Measurements from ENCODE around the gene SLC7A10. TPM values are rescaled to one million over a fixed set of nuclear protein-coding genes. Genes with fewer than 3 reads are reported as not detected.

Gene SLC7A10
- total and polyA plus RNA-seq, 5 donors from 2014 or later, result 0.15 to 0.19 TPM; not detected in 3

DNA sequence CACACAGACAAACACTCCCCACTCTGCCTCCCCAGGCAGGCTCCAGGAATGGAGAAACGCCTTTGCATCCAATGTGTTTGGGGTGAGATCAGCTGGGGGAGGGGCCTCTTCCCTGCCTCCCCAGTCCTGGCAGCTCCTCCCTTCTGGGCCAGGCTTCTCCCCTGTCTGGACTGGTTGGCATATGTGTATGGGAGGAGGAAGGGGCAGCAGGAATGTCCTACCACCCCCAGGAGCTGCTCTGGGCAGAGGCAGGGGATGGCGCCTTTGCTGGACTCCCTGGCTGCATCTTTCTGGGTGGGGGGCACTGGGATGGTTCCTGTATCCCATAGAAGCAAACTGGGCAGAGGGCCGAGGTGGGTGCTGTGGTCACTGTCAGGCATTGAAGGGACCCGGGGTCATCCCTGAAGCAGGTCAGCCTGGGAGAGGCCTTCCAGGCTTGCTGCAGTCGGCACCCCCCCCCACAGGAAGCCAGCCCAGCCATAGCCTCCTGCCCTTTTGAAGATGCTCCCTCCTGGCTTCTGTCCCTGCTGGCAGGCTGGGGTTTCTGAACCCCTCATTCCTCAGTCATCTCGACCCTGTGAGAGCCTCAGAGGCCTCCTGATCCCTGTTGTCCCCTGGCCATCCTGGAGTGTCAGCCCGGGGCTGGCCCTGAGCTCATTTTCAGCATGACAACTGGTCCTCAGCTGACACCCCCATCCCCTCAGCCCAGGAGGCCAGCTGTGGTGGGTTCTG, 21.2 kb upstream of the SLC7A10 start:
- no peak for DNase-seq

DNA sequence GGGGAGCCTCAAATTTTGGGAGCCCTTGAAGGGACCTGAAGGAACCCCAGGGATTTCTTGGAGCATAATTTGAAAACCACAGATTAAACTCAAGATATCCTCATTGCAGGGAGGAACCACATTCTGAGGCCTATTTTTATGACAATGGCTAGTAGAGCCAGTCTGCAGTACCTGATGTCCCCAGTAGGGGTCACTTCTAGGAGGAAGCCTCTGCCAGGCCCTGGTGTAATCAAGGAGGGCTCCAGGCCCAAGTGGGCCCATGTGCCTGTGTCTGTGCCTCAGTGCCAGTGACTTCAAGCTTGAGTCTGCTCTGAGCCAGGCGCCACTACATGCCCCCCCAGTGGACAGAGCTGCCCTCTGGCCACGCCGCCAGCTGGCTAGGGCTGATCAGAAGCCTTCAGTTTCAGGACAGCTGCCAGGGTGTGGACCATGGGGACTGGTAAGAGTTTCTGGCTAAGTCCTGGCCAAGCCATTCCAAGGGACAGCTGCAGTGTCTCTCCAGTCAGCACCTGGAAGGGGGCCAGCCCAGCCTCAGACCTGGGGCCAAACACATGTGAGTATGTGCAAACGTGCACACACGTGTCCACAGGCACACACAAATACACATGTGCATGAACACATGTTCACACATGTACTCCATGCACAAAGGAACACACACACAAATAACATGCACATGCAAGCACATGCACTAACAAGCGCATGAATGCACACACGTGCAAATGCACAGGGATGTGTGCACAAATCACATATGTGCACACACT, 20.5 kb upstream of the SLC7A10 start:
- Histone ChIP-seq H3K36me3 (ENCODE audit: control insufficient read depth, insufficient read depth, low read length) (no peaks in the 10 kb centered on the region), H3K27me3 (ENCODE audit: control insufficient read depth, insufficient read depth, low read length) (no peaks in the 10 kb centered on the region), H3K27ac (ENCODE audit: insufficient read depth, low read length, poor library complexity, severe bottlenecking) (no peak overlapping the region), H3K4me3 (ENCODE audit: low read depth, low read length) (no peak overlapping the region), H3K4me1 (ENCODE audit: control insufficient read depth, insufficient read depth, low read length, poor library complexity, severe bottlenecking) (peaks cover 7% of the 10 kb centered on the region), H3K9me3 (ENCODE audit: control insufficient read depth in 2 of 2, low read length in 2 of 2) (peaks cover 0 to 7% of the 10 kb centered on the region in 2 experiments)
- H3K9me3 Mint-ChIP-seq, result peaks cover 0 to 3% (median 0%) of the 10 kb centered on the region in 7 donors
- peaks cover 0 to 3% (median 1%) of the 10 kb centered on the region in 4 donors for H3K4me1 Mint-ChIP-seq
- no peak for ATAC-seq (ENCODE audit: low read depth in 2 of 2)
- no peak overlapping the region for H3K27ac Mint-ChIP-seq
- H3K4me3 Mint-ChIP-seq, result no peak overlapping the region
- H3K36me3 Mint-ChIP-seq, result no peaks in the 10 kb centered on the region
- H3K27me3 Mint-ChIP-seq, result no peaks in the 10 kb centered on the region
- DNase-seq, result no peak

More for the DNA sequence above, 21.2 kb upstream of the SLC7A10 start:
- H3K4me1 Mint-ChIP-seq, result peaks cover 0 to 3% (median 1%) of the 10 kb centered on the region in 4 donors
- Histone ChIP-seq H3K4me1 (ENCODE audit: control insufficient read depth, insufficient read depth, low read length, poor library complexity, severe bottlenecking) (peaks cover under 1% of the 10 kb centered on the region), H3K4me3 (ENCODE audit: low read depth, low read length) (no peak overlapping the region), H3K27me3 (ENCODE audit: control insufficient read depth, insufficient read depth, low read length) (no peaks in the 10 kb centered on the region), H3K27ac (ENCODE audit: insufficient read depth, low read length, poor library complexity, severe bottlenecking) (no peak overlapping the region), H3K36me3 (ENCODE audit: control insufficient read depth, insufficient read depth, low read length) (no peaks in the 10 kb centered on the region), H3K9me3 (ENCODE audit: control insufficient read depth in 2 of 2, low read length in 2 of 2) (peaks cover 0 to 7% of the 10 kb centered on the region in 2 experiments)
- no peaks in the 10 kb centered on the region for H3K27me3 Mint-ChIP-seq
- H3K36me3 Mint-ChIP-seq, result no peaks in the 10 kb centered on the region
- no peak overlapping the region for H3K4me3 Mint-ChIP-seq
- no peak for ATAC-seq (ENCODE audit: low read depth in 2 of 2)
- no peak overlapping the region for H3K27ac Mint-ChIP-seq
- peaks cover 0 to 3% (median 0%) of the 10 kb centered on the region in 7 donors for H3K9me3 Mint-ChIP-seq

DNA sequence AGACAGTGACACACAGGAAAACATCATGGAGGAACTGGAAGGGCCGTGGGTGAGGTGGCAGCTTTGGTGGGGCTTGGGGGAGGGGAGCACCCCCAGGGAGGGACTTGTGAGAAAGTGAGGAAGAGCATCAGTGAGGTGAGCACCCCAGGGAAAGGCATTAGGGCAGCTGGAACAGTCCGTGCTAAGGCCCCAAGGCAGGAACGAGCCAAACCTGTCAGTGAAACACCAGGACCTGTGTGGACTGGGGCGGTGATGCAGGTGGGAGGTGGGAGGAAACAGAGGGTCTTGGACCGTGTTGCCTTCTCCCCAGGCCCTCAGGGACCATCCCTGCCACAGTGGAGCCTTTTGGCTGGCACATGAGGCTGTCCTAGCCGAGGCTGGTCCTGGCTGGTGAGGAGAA, 17.3 kb upstream of the SLC7A10 start:
- Mint-ChIP-seq H3K36me3 (no peaks in the 10 kb centered on the region), H3K27ac (no peak overlapping the region), H3K4me1 (peaks cover 0 to 4% (median 2%) of the 10 kb centered on the region in 4 donors), H3K27me3 (no peaks in the 10 kb centered on the region), H3K9me3 (peaks cover 0 to 3% (median 0%) of the 10 kb centered on the region in 7 donors), H3K4me3 (no peak overlapping the region)
- peaks cover 7% of the 10 kb centered on the region for H3K4me1 ChIP-seq (ENCODE audit: control insufficient read depth, insufficient read depth, low read length, poor library complexity, severe bottlenecking)
- H3K9me3 ChIP-seq (ENCODE audit: control insufficient read depth in 2 of 2, low read length in 2 of 2), result peaks cover 0 to 7% of the 10 kb centered on the region in 2 experiments
- no peaks in the 10 kb centered on the region for H3K27me3 ChIP-seq (ENCODE audit: control insufficient read depth, insufficient read depth, low read length)
- ATAC-seq (ENCODE audit: low read depth in 2 of 2), result no peak
- H3K36me3 ChIP-seq (ENCODE audit: control insufficient read depth, insufficient read depth, low read length), result no peaks in the 10 kb centered on the region
- no peak for DNase-seq
- H3K4me3 ChIP-seq (ENCODE audit: low read depth, low read length), result no peak overlapping the region
- no peak overlapping the region for H3K27ac ChIP-seq (ENCODE audit: insufficient read depth, low read length, poor library complexity, severe bottlenecking)

DNA sequence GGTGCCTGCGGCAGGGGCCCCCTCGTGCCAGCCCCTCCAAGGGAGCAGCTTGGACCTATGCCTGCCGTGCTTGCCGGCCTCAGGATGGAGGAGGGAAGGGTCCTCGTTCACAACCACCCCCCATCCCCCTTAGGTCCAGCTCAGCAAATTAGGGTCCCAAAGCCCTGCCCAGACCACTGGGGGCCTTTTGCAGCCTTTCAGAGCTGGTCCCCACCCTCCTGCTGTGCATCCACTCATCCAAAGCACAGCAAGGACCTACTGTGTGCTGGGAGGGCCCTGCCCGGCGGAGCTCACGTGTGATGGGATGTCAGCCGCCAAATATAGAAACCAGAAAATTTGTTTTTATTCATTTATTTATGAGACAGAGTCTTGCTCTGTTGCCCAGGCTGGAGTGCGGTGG, 16.5 kb upstream of the SLC7A10 start:
- H3K4me1 Mint-ChIP-seq, result peaks cover 0 to 7% (median 4%) of the 10 kb centered on the region in 4 donors
- no peak overlapping the region for H3K27ac Mint-ChIP-seq
- no peaks in the 10 kb centered on the region for H3K36me3 Mint-ChIP-seq
- Histone ChIP-seq H3K9me3 (ENCODE audit: control insufficient read depth in 2 of 2, low read length in 2 of 2) (peaks cover 0 to 7% of the 10 kb centered on the region in 2 experiments), H3K27me3 (ENCODE audit: control insufficient read depth, insufficient read depth, low read length) (no peaks in the 10 kb centered on the region), H3K4me1 (ENCODE audit: control insufficient read depth, insufficient read depth, low read length, poor library complexity, severe bottlenecking) (peaks cover 7% of the 10 kb centered on the region), H3K36me3 (ENCODE audit: control insufficient read depth, insufficient read depth, low read length) (no peaks in the 10 kb centered on the region), H3K27ac (ENCODE audit: insufficient read depth, low read length, poor library complexity, severe bottlenecking) (no peak overlapping the region), H3K4me3 (ENCODE audit: low read depth, low read length) (no peak overlapping the region)
- no peak for DNase-seq
- no peak for ATAC-seq (ENCODE audit: low read depth in 2 of 2)
- no peak overlapping the region for H3K4me3 Mint-ChIP-seq
- no peaks in the 10 kb centered on the region for H3K27me3 Mint-ChIP-seq
- peaks cover 0 to 3% (median 0%) of the 10 kb centered on the region in 7 donors for H3K9me3 Mint-ChIP-seq

DNA sequence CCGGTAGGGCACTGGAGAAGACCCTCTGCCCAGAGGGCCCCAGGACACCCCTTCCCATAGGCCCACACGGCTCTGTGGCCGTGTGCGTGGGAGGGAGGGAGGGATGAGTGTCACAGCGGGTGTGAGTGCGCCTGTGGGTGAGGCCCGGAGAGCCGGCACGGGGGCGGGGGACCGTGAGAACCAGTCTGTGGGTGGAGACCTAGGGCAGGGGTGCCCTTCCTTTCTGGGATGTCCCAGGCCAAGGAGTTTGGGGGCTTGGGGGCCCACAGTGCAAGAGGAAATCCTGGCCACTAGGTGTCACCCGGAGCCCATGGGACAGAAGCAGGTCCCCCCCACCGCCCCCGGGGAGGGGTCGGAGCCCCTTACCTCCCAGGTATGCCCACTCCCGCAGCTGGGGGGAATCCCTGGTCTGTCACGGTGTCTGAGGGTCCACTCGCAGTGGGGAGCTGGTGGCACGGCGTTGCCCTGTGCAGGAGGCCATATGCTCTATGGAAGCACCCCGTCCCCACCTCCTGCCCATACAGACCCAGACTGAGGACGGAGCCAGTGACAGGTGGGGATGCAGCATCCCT, 16.0 kb upstream of the SLC7A10 start:
- H3K4me3 ChIP-seq (ENCODE audit: low read depth, low read length), result no peak overlapping the region
- no peaks in the 10 kb centered on the region for H3K27me3 ChIP-seq (ENCODE audit: control insufficient read depth, insufficient read depth, low read length)
- Mint-ChIP-seq H3K36me3 (no peaks in the 10 kb centered on the region), H3K4me3 (no peak overlapping the region), H3K27me3 (no peaks in the 10 kb centered on the region), H3K4me1 (peaks cover 0 to 7% (median 4%) of the 10 kb centered on the region in 4 donors), H3K9me3 (peaks cover 0 to 3% (median 0%) of the 10 kb centered on the region in 7 donors), H3K27ac (no peak overlapping the region)
- H3K27ac ChIP-seq (ENCODE audit: insufficient read depth, low read length, poor library complexity, severe bottlenecking), result no peak overlapping the region
- DNase-seq (peak in 1 of 3 donors; percentile 15), ATAC-seq (ENCODE audit: low read depth in 2 of 2) (peak; percentile 23 to 40)
- no peaks in the 10 kb centered on the region for H3K36me3 ChIP-seq (ENCODE audit: control insufficient read depth, insufficient read depth, low read length)
- peaks cover 0 to 7% of the 10 kb centered on the region in 2 experiments for H3K9me3 ChIP-seq (ENCODE audit: control insufficient read depth in 2 of 2, low read length in 2 of 2)
- peaks cover 7% of the 10 kb centered on the region for H3K4me1 ChIP-seq (ENCODE audit: control insufficient read depth, insufficient read depth, low read length, poor library complexity, severe bottlenecking)

DNA sequence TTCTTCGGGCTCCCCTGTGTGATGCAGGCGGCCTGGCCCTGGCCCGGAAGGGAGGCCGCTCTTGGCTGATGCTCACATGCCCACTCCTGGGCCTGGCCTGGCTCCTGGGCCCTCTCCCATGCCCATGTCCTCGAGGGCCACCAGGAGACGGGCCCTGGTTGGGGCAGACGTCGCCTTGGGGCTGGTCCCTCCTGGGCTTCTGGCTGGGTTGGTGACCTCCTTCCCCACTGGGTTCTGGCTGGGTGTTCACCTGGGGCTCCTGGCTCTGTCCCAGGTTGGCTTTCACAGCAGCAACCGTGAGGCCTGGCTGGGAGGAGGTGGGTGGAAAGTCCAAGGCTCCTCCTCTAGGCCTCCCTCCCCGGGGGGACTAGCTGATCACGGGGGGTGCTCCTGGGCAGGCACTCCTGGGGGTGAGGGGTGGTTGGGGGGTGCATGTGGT, 15.5 kb upstream of the SLC7A10 start:
- H3K4me3 ChIP-seq (ENCODE audit: low read depth, low read length), result no peak overlapping the region
- no peaks in the 10 kb centered on the region for H3K36me3 ChIP-seq (ENCODE audit: control insufficient read depth, insufficient read depth, low read length)
- Mint-ChIP-seq H3K4me1 (peaks cover 0 to 11% (median 6%) of the 10 kb centered on the region in 4 donors), H3K36me3 (no peaks in the 10 kb centered on the region), H3K4me3 (no peak overlapping the region), H3K27me3 (no peaks in the 10 kb centered on the region), H3K27ac (no peak overlapping the region), H3K9me3 (peaks cover 0 to 3% (median 0%) of the 10 kb centered on the region in 7 donors)
- ATAC-seq (ENCODE audit: low read depth in 2 of 2) (no peak), DNase-seq (no peak)
- H3K27me3 ChIP-seq (ENCODE audit: control insufficient read depth, insufficient read depth, low read length), result no peaks in the 10 kb centered on the region
- peaks cover 12% of the 10 kb centered on the region for H3K4me1 ChIP-seq (ENCODE audit: control insufficient read depth, insufficient read depth, low read length, poor library complexity, severe bottlenecking)
- H3K9me3 ChIP-seq (ENCODE audit: control insufficient read depth in 2 of 2, low read length in 2 of 2), result peaks cover 0 to 3% of the 10 kb centered on the region in 2 experiments
- no peak overlapping the region for H3K27ac ChIP-seq (ENCODE audit: insufficient read depth, low read length, poor library complexity, severe bottlenecking)

DNA sequence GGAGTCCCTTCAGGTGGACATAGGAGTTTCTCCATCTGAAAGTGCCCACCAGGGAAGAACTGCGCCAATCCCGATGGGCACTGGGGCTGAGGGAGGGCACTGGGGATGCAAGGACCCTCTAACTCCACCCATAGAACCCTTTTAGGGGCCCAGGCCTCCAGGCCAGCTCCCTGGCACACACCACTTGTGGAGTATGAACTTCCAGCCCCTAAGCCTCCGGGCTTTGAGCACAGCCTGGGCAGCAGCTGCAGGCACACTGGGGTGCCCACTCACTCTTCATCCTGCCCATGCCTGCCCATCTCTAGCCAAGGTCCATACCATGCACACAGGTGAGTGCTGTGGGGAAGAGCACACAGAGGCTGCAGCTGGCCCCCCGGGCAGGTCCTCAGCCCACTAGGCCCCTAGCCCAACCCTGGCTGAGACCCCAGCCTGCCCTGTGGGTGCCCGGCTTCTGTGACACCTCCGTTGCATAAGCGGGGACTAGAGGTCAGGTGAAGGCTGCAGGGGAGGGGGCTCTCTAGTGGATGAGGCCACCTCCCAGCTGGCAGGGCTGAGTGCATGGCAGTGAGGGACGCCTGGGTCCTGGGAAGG, 14.6 kb upstream of the SLC7A10 start:
- Mint-ChIP-seq H3K9me3 (peaks cover 0 to 3% (median 0%) of the 10 kb centered on the region in 7 donors), H3K4me3 (no peak overlapping the region), H3K27ac (no peak overlapping the region), H3K36me3 (no peaks in the 10 kb centered on the region), H3K4me1 (peaks cover 4 to 16% (median 11%) of the 10 kb centered on the region in 4 donors), H3K27me3 (no peaks in the 10 kb centered on the region)
- Histone ChIP-seq H3K27ac (ENCODE audit: insufficient read depth, low read length, poor library complexity, severe bottlenecking) (no peak overlapping the region), H3K9me3 (ENCODE audit: control insufficient read depth in 2 of 2, low read length in 2 of 2) (no peaks in the 10 kb centered on the region), H3K4me1 (ENCODE audit: control insufficient read depth, insufficient read depth, low read length, poor library complexity, severe bottlenecking) (peaks cover 20% of the 10 kb centered on the region), H3K27me3 (ENCODE audit: control insufficient read depth, insufficient read depth, low read length) (no peaks in the 10 kb centered on the region), H3K36me3 (ENCODE audit: control insufficient read depth, insufficient read depth, low read length) (no peaks in the 10 kb centered on the region), H3K4me3 (ENCODE audit: low read depth, low read length) (no peak overlapping the region)
- no peak for ATAC-seq (ENCODE audit: low read depth in 2 of 2)
- no peak for DNase-seq

Data from CD4-positive, CD25-positive, alpha-beta regulatory T cell (primary cell).